BJ (cell line): ENCODE data around the gene CBLIF. TPM values are rescaled to one million over a fixed set of nuclear protein-coding genes. Genes with fewer than 3 reads are reported as not detected.

Source experiments
- CTCF ChIA-PET: fragments of 350-600 bp; formaldehyde crosslinking; extraction: SDS; loops from one replicate; lab custom pipeline; 2021; ENCODE audit warnings: antibody characterized with exemption, inconsistent platforms; lab: Yijun Ruan, JAX
- POLR2A ChIA-PET: fragments of 300-600 bp; sonication (Branson Sonifier 250); formaldehyde crosslinking; extraction: SDS; loops from one replicate; lab custom pipeline; 2021; ENCODE audit warnings: antibody characterized with exemption; lab: Charles Lee
- DNase-seq: peaks from one replicate; pipeline ENCODE4 v3.0.0-alpha.2; 2011; ENCODE audit warnings: low read depth
- H3K27me3 ChIP-seq: 2 replicates; pipeline ENCODE4 v1.6.0; 2011; ENCODE audit warnings: low read length; ENCODE audit not compliant: control insufficient read depth, insufficient read depth
- H3K36me3 ChIP-seq: 2 replicates; pipeline ENCODE4 v1.5.1; 2011; ENCODE audit warnings: low read length; ENCODE audit not compliant: control insufficient read depth, insufficient read depth
- H3K4me3 ChIP-seq: 2 replicates; pipeline ENCODE4 v1.5.1; 2011; ENCODE audit warnings: low read depth, mild to moderate bottlenecking, control low read depth, low read length
- polyA plus RNA-seq: library from polyadenylated mRNA; depleted of rRNA; stranded (reverse); fragments of >200 nt; gene quantifications from 2 replicates; pipeline ENCODE4 v1.2.3, GENCODE V29; 2011
- TF ChIP-seq, protein P1 (sequence below): IDR thresholded peaks from 2 replicates; pipeline ENCODE4 v1.5.1; 2011; ENCODE audit warnings: low read depth, mild to moderate bottlenecking, control low read depth, inconsistent platforms, low read length, moderate library complexity; ENCODE audit not compliant: insufficient read depth

CBLIF gene
- polyA plus RNA-seq, 1 experiment: not detected

DNA sequence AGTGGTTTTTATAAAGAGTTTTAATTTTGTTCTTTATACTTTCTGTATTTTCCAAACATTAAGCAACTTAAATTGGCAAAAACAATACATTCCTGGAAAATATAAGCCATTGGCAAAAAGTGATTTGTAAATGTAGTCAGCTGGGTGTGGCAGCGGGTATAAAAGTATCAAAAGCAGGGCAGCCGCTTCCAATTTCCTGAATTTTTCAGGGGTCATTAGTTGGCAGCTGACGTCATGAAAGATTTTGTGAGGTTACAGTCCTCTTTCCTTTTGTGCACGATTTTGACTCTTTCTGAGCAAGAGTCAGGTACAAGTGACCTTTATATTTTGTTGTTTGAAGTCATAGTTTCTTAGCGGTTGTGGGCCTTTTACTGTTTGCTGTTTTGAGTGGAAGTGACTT lies 33.3 kb upstream of the CBLIF start, which contains the start of gene OOSP3:
OOSP3 (plus strand) TSS at position 208 of the 400 bp plus-strand sequence; CDS start at position 235, 27 bp downstream.
- TF ChIP-seq, protein P1, sequence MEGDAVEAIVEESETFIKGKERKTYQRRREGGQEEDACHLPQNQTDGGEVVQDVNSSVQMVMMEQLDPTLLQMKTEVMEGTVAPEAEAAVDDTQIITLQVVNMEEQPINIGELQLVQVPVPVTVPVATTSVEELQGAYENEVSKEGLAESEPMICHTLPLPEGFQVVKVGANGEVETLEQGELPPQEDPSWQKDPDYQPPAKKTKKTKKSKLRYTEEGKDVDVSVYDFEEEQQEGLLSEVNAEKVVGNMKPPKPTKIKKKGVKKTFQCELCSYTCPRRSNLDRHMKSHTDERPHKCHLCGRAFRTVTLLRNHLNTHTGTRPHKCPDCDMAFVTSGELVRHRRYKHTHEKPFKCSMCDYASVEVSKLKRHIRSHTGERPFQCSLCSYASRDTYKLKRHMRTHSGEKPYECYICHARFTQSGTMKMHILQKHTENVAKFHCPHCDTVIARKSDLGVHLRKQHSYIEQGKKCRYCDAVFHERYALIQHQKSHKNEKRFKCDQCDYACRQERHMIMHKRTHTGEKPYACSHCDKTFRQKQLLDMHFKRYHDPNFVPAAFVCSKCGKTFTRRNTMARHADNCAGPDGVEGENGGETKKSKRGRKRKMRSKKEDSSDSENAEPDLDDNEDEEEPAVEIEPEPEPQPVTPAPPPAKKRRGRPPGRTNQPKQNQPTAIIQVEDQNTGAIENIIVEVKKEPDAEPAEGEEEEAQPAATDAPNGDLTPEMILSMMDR: no peak
- H3K36me3 ChIP-seq: no peaks in the 10 kb centered on the region
- no peak for DNase-seq
- ChIA-PET CTCF (no interaction called here), POLR2A (no interaction called here)
- H3K27me3 ChIP-seq: no peaks in the 10 kb centered on the region
- H3K4me3 ChIP-seq: no peak within 1 kb of the TSS

DNA sequence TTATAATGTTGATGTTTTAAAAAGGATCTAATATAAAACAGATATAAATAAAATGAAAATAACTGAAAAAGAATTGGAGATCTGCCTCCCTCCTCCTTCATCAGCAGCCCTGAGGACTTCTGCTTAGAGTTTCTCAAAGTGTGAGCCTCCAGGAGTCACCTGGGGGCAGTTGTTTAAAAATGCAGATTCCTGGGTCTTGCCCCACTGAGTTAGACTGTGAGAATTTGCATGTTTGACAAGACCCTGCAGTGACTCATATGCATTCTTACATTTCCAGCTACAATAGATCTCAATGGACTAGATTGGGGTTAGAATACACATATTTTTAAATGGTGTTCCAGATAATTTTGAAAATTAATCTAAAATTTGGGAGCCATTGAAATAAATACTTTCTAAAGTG lies 32.5 kb upstream of the CBLIF start:
- H3K4me3 ChIP-seq: no peak overlapping the region
- TF ChIP-seq, protein P1: no peak
- POLR2A ChIA-PET: no interaction called here
- DNase-seq: no peak
- H3K36me3 ChIP-seq: no peaks in the 10 kb centered on the region
- CTCF ChIA-PET: no interaction called here
- no peaks in the 10 kb centered on the region for H3K27me3 ChIP-seq

DNA sequence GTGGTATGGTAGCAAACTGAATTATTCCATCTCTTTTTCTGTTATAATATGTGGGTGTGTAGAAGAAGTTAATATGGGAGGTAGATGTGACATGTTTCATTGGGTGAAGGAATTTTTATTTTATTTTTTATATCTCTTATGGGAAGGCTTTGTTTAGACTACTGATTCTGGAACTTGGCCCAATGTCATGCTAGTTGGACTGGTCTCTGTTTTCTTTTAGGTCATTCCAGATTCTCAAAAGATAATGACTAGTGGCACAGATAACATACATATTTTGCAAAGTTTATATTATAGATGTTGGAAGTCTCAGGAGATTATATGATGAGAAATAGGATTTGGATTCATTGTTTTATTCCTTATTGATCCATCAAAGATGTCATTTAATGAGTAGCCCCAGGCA lies 32.0 kb upstream of the CBLIF start:
- DNase-seq: no peak
- Histone ChIP-seq H3K27me3 (no peaks in the 10 kb centered on the region), H3K4me3 (no peak overlapping the region), H3K36me3 (no peaks in the 10 kb centered on the region)
- ChIA-PET CTCF (no interaction called here), POLR2A (no interaction called here)
- TF ChIP-seq, protein P1: no peak

DNA sequence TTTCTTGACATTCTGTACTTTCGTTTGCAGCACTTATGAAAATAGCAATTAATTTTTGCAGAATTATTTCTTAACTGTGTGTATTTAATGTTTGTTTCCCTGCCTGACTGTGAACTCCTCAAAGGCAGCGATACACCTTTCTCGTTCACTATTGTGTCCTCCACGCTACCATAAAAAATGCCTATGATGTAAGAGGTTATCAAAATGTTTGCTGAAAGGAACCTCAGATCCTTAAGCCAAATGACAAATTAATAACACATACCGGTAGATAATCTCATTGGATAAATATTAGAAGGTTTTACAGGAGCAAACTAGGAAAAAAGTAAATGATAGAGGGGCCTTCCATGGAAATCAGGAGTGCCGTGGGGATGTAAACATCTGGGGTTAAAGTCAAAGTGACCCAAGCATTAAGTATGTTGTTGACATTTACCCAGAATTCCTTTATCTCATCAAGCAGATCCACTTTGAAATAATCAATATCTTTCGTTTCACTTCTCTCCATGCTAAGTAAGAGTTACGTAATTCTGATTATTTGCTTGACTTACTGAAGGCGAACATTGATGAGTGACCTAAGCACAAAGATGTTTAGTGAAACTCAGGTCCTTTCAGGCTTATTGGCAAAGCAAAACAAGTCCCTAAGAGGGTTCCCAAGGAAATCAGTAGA lies 30.7 kb upstream of the CBLIF start:
- no peak for DNase-seq
- TF ChIP-seq, protein P1: no peak
- ChIA-PET POLR2A (no interaction called here), CTCF (no interaction called here)
- H3K27me3 ChIP-seq: no peaks in the 10 kb centered on the region
- no peak overlapping the region for H3K4me3 ChIP-seq
- H3K36me3 ChIP-seq: no peaks in the 10 kb centered on the region

DNA sequence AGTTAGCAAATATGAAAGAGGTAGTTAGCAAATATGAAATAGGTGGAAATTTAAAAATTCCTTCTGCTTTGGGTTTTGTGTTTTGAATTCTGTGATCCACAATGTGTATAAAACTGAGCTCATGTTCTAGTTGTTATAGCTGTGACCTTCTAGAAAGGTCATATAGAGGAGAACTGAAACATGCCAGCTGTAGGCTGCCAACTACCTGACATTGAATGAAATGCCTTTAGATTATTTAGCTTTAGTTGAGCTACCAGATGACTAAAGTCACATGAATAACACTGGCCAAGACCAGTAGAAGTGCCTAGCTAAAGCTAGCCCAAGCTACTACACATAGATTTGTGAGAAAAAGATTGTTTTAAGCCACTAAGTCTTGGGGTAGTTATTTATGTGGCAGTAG lies 26.8 kb upstream of the CBLIF start:
- POLR2A ChIA-PET: no interaction called here
- no peaks in the 10 kb centered on the region for H3K27me3 ChIP-seq
- H3K4me3 ChIP-seq: no peak overlapping the region
- CTCF ChIA-PET: interaction anchor here (0.5 kb wide), 1 partner anchor 418 kb away, joined by 3 read pairs; no protein-coding TSS in a partner anchor
- DNase-seq: no peak
- TF ChIP-seq, protein P1: no peak
- no peaks in the 10 kb centered on the region for H3K36me3 ChIP-seq
